Glomerular endothelial cell (primary cell): ENCODE results near the gene INPP5A. TPM values are rescaled to one million over a fixed set of nuclear protein-coding genes. Genes with fewer than 3 reads are reported as not detected.
"Not testable (repeated sequence)": the region's sequence is repeated elsewhere in the genome, so short reads cannot be mapped to it uniquely, and the experiment has no call there.

Source experiments
- DNase-seq: peaks from one replicate; pipeline ENCODE4 v3.0.0-alpha.2; 2011; ENCODE audit warnings: low read depth, low spot score; ENCODE audit errors: extremely low read depth
- total RNA-seq: library from RNA; depleted of rRNA; stranded (reverse); fragments of >200 nt; gene quantifications from 2 replicates; pipeline ENCODE4 v1.2.3, GENCODE V29; 2015

INPP5A gene
- total RNA-seq, 1 donor from 2014 or later: 43.9 TPM

GRCh38 chr10:132667342-132668047 lies 129.9 kb downstream of the INPP5A start:
- DNase-seq: peak; percentile 36

GRCh38 chr10:132668048-132668394 lies 130.4 kb downstream of the INPP5A start:
- no peak for DNase-seq

GRCh38 chr10:132669208-132669861 lies 131.7 kb downstream of the INPP5A start:
- no peak for DNase-seq

- DNase-seq: no peak
Measured at GRCh38 chr10:132670546-132671227, 133.1 kb downstream of the INPP5A start.

- DNase-seq: no peak
Measured at GRCh38 chr10:132671228-132672154, 133.9 kb downstream of the INPP5A start.

- DNase-seq: not testable (repeated sequence)
Measured at GRCh38 chr10:132673746-132674145, 136.2 kb downstream of the INPP5A start.

GRCh38 chr10:132674311-132674710 lies 136.7 kb downstream of the INPP5A start:
- DNase-seq: no peak

- no peak for DNase-seq
Measured at GRCh38 chr10:132675031-132675740, 137.6 kb downstream of the INPP5A start.

GRCh38 chr10:132676193-132676891 lies 138.8 kb downstream of the INPP5A start:
- DNase-seq: no peak

- no peak for DNase-seq
Measured at GRCh38 chr10:132677096-132677472, 139.5 kb downstream of the INPP5A start.

- no peak for DNase-seq
Measured at GRCh38 chr10:132677473-132678227, 140.1 kb downstream of the INPP5A start.

GRCh38 chr10:132678436-132679216 lies 141.0 kb downstream of the INPP5A start:
- no peak for DNase-seq

- no peak for DNase-seq
Measured at GRCh38 chr10:132679217-132679595, 141.6 kb downstream of the INPP5A start.

- no peak for DNase-seq
Measured at GRCh38 chr10:132679640-132680039, 142.1 kb downstream of the INPP5A start.

- not testable (repeated sequence) for DNase-seq
Measured at GRCh38 chr10:132680741-132681140, 143.2 kb downstream of the INPP5A start.

GRCh38 chr10:132681858-132682755 lies 144.5 kb downstream of the INPP5A start:
- DNase-seq: no peak
